CD14-positive monocyte (primary cell): ENCODE results near the gene PCDHAC2. TPM values are rescaled to one million over a fixed set of nuclear protein-coding genes. Genes with fewer than 3 reads are reported as not detected.
A peak's percentile ranks its signal among the peaks of the same experiment; 100 is the strongest.

Experiments
- DNase-seq, 3 donors: peaks; one replicate each; pipeline ENCODE4 v3.0.0-alpha.2; 2011 to 2022
- H2AFZ ChIP-seq: 2 replicates; pipeline ENCODE4 v1.6.0; 2012; ENCODE audit warnings: mild to moderate bottlenecking, low read depth, low read length, inconsistent platforms; ENCODE audit not compliant: insufficient read depth, poor library complexity, severe bottlenecking
- H3K27ac ChIP-seq, 2 donors: 1 replicate in 1 of 2; 2 replicates in 1 of 2; pipeline ENCODE4 v1.5.1; 2012 to 2013; ENCODE audit warnings: low read length in 2 of 2, control low read depth in 1 of 2, inconsistent platforms in 1 of 2, low read depth in 1 of 2, mild to moderate bottlenecking in 1 of 2
- H3K27me3 ChIP-seq, 2 donors: one replicate each; pipeline versions ENCODE4 v1.6.0 to v1.6.1; 2011 to 2013; ENCODE audit warnings: low read length in 2 of 2; ENCODE audit not compliant: control insufficient read depth in 2 of 2, insufficient read depth in 2 of 2
- H3K36me3 ChIP-seq, 2 donors: replicated peaks in 1 of 2; 1 replicate in 1 of 2; 2 replicates in 1 of 2; pipeline versions ENCODE4 v1.5.1 to v1.6.1; 2012 to 2013; ENCODE audit warnings: low read length in 2 of 2, control low read depth in 1 of 2, inconsistent platforms in 1 of 2, mild to moderate bottlenecking in 1 of 2; ENCODE audit not compliant: insufficient read depth in 2 of 2, control insufficient read depth in 1 of 2
- H3K4me1 ChIP-seq, 2 donors: 1 replicate in 1 of 2; 2 replicates in 1 of 2; pipeline versions ENCODE4 v1.5.1 to v1.6.1; 2012 to 2013; ENCODE audit warnings: low read length in 2 of 2, control low read depth in 1 of 2, inconsistent platforms in 1 of 2, mild to moderate bottlenecking in 1 of 2, moderate library complexity in 1 of 2; ENCODE audit not compliant: insufficient read depth in 2 of 2, control insufficient read depth in 1 of 2
- H3K4me2 ChIP-seq: replicated peaks from 2 replicates; pipeline ENCODE3; 2012; ENCODE audit warnings: low read length, moderate library complexity, mild to moderate bottlenecking; ENCODE audit not compliant: poor library complexity, severe bottlenecking; ENCODE audit errors: extremely low read depth
- H3K4me3 ChIP-seq, 3 experiments: fragments of 200-600 bp in 1 of 3; sonication (generic) in 1 of 3; replicated peaks in 1 of 3; 1 replicate in 2 of 3; 2 replicates in 1 of 3; pipeline ENCODE4 v1.5.1; 2011 to 2013; ENCODE audit warnings: low read length in 3 of 3, mild to moderate bottlenecking in 3 of 3, control low read depth in 2 of 3, low read depth in 2 of 3, inconsistent platforms in 1 of 3, moderate library complexity in 1 of 3
- H3K79me2 ChIP-seq: 2 replicates; pipeline ENCODE4 v1.6.0; 2012; ENCODE audit warnings: mild to moderate bottlenecking, control low read depth, inconsistent platforms, low read length, moderate library complexity; ENCODE audit not compliant: insufficient read depth
- H3K9ac ChIP-seq: 2 replicates; pipeline ENCODE4 v1.6.0; 2017; ENCODE audit warnings: low read length, mild to moderate bottlenecking; ENCODE audit not compliant: insufficient read depth, poor library complexity, severe bottlenecking
- H3K9me3 ChIP-seq, 2 donors: replicated peaks in 1 of 2; 1 replicate in 1 of 2; 2 replicates in 1 of 2; pipeline versions ENCODE4 v1.5.1 to v1.6.1; 2012 to 2013; ENCODE audit warnings: low read length in 2 of 2, control low read depth in 1 of 2; ENCODE audit not compliant: control insufficient read depth in 1 of 2, insufficient read depth in 1 of 2
- H4K20me1 ChIP-seq: 2 replicates; pipeline ENCODE4 v1.6.0; 2012; ENCODE audit warnings: mild to moderate bottlenecking, low read length, control low read depth, moderate library complexity; ENCODE audit not compliant: insufficient read depth
- H3K27ac Mint-ChIP-seq, 7 donors: one replicate each; pipeline ENCODE4 v1.8.0; 2020; ENCODE audit warnings: mild to moderate bottlenecking in 7 of 7, mixed read lengths in 7 of 7, moderate library complexity in 6 of 7, inconsistent platforms in 2 of 7
- H3K27me3 Mint-ChIP-seq, 3 donors: one replicate each; pipeline ENCODE4 v1.8.0; 2021 to 2022; ENCODE audit warnings: low read depth in 3 of 3, mild to moderate bottlenecking in 3 of 3, mixed read lengths in 3 of 3, moderate library complexity in 3 of 3, inconsistent platforms in 1 of 3
- H3K36me3 Mint-ChIP-seq, 2 donors: one replicate each; pipeline ENCODE4 v1.8.0; 2020; ENCODE audit warnings: mixed read lengths in 2 of 2, inconsistent platforms in 1 of 2, mild to moderate bottlenecking in 1 of 2
- H3K4me1 Mint-ChIP-seq: one replicate; pipeline ENCODE4 v1.8.0; 2020; ENCODE audit warnings: mild to moderate bottlenecking, mixed read lengths
- H3K4me3 Mint-ChIP-seq, 2 donors: one replicate each; pipeline ENCODE4 v1.8.0; 2020; ENCODE audit warnings: mild to moderate bottlenecking in 2 of 2, mixed read lengths in 2 of 2, moderate library complexity in 1 of 2
- H3K9me3 Mint-ChIP-seq, 7 donors: one replicate each; pipeline ENCODE4 v1.8.0; 2020 to 2022; ENCODE audit warnings: mixed read lengths in 7 of 7, mild to moderate bottlenecking in 6 of 7, moderate library complexity in 6 of 7, inconsistent platforms in 2 of 7
- CTCF ChIP-seq: fragments of 200-600 bp; IDR thresholded peaks from one replicate; pipeline ENCODE4 v1.8.0; 2022; ENCODE audit warnings: antibody characterized with exemption, mild to moderate bottlenecking
- WGBS: methylation state at CpG from one replicate; pipeline ENCODE4 v1.1.5; 2013; ENCODE audit warnings: missing lambda C conversion rate; ENCODE audit not compliant: insufficient coverage; 5-methylcytosine and 5-hydroxymethylcytosine counted together
- intact Hi-C, 2 donors: fragments of 100-400 bp; cut with micrococcal nuclease; formaldehyde crosslinking; loops; one replicate each; pipeline versions ENCODE4 v1.15.0 to v1.15.1; 2023
- polyA plus RNA-seq, 3 donors: library from polyadenylated mRNA; depleted of rRNA in 1 of 3; unstranded in 2 of 3; stranded (reverse) in 1 of 3; fragments of 300-500 nt in 2 of 3; fragments of >200 nt in 1 of 3; fragmentation: Illumina TruSeq in 2 of 3; gene quantifications; 1 replicate in 2 of 3; 2 replicates in 1 of 3; pipeline ENCODE4 v1.2.3, GENCODE V29; 2012 to 2021

PCDHAC2 gene
- polyA plus RNA-seq, 3 donors, result not detected

- peaks cover 36 to 39% of the 10 kb centered on the region in 2 donors for H3K9me3 ChIP-seq
- H2AFZ ChIP-seq, result peak overlapping the region; percentile 41
- 4% methylated on average over 69 of the region's 74 CpGs for WGBS
- no peaks in the 10 kb centered on the region for H3K79me2 ChIP-seq
- peaks cover 16 to 41% of the 10 kb centered on the region in 2 donors for H3K27me3 ChIP-seq
- intact Hi-C loops, result no loop called here
- H3K27ac ChIP-seq, result no peak overlapping the region
- H3K4me3 ChIP-seq, result peak overlapping the region in 1 of 3 experiments; percentile 43
- TF ChIP-seq CTCF, result no peak
- no peak overlapping the region for H3K27ac Mint-ChIP-seq
- no peaks in the 10 kb centered on the region for H4K20me1 ChIP-seq
- no peak for DNase-seq
- peak overlapping the region; percentile 31 for H3K4me2 ChIP-seq
- H3K4me3 Mint-ChIP-seq, result peak overlapping the region; percentile 58 to 83
- no peaks in the 10 kb centered on the region for H3K4me1 ChIP-seq
- peaks cover 22 to 46% (median 38%) of the 10 kb centered on the region in 7 donors for H3K9me3 Mint-ChIP-seq
- H3K4me1 Mint-ChIP-seq, result peaks cover 5% of the 10 kb centered on the region
- H3K36me3 ChIP-seq, result no peaks in the 10 kb centered on the region
- H3K36me3 Mint-ChIP-seq, result peaks cover 3 to 7% of the 10 kb centered on the region in 2 donors
- H3K9ac ChIP-seq, result no peak overlapping the region
- peaks cover 41 to 47% (median 44%) of the 10 kb centered on the region in 3 donors for H3K27me3 Mint-ChIP-seq
Observed at GRCh38 chr5:140926443-140927227, 39.6 kb upstream of the PCDHAC2 start.

DNA sequence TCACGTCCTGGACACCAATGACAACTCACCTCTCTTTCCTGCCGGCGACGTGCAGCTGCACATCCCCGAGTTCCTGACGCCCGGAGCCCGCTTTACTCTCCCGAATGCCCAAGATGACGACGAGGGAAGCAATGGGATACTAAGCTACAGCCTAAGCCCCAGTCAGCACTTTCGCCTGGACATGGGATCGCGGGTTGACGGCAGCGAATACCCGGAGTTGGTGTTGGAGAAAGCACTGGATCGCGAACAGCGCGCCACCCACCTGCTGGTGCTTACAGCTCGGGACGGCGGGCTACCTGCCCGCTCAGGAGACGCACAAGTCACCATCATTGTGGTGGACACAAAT is 39.1 kb upstream of the PCDHAC2 start:
- Histone ChIP-seq H3K4me3 (peak overlapping the region in 1 of 3 experiments; percentile 43), H3K27me3 (peaks cover 16 to 41% of the 10 kb centered on the region in 2 donors), H3K27ac (no peak overlapping the region), H3K79me2 (no peaks in the 10 kb centered on the region), H3K9me3 (peaks cover 36 to 39% of the 10 kb centered on the region in 2 donors), H3K4me2 (peak overlapping the region; percentile 31), H3K36me3 (no peaks in the 10 kb centered on the region), H4K20me1 (no peaks in the 10 kb centered on the region), H2AFZ (peak overlapping the region; percentile 41), H3K4me1 (no peaks in the 10 kb centered on the region), H3K9ac (no peak overlapping the region)
- no peak for DNase-seq
- intact Hi-C loops, result no loop called here
- H3K27ac Mint-ChIP-seq, result no peak overlapping the region
- no peak for TF ChIP-seq CTCF
- H3K9me3 Mint-ChIP-seq, result peaks cover 22 to 44% (median 38%) of the 10 kb centered on the region in 7 donors
- H3K4me1 Mint-ChIP-seq, result peaks cover 5% of the 10 kb centered on the region
- peaks cover 41 to 47% (median 44%) of the 10 kb centered on the region in 3 donors for H3K27me3 Mint-ChIP-seq
- H3K36me3 Mint-ChIP-seq, result peaks cover 3 to 7% of the 10 kb centered on the region in 2 donors
- peak overlapping the region in 1 of 2 donors; percentile 83 for H3K4me3 Mint-ChIP-seq
- WGBS, result 19% methylated on average over 26 of the region's 26 CpGs
